Stimulated activated naive CD4-positive, alpha-beta T cell (primary cell): ENCODE data around the gene NBL1.

Experiments
- DNase-seq, 6 experiments: peaks; one replicate each; lab custom pipeline; 2025; lab: John Stamatoyannopoulos, UW

Gene NBL1

DNA sequence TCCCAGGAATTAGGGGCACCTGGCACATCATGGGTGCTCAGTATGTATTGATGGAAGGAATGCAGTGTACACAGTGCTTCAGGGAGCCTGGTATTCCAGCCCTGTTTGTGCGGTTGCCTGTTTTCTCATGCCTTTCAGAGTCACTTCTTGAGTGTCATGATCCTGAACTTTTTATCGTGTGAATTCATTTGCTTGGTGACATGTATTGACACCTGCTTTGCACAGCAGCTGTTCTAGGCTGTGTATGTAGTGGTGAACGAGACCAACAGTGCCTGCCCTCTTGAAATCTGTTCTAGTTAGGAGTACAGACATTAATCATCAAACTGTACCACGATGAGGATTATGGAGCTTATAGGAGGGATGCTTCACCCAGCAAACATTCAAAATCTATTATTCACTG is 26.7 kb downstream of the NBL1 start:
- DNase-seq: no peak

DNA sequence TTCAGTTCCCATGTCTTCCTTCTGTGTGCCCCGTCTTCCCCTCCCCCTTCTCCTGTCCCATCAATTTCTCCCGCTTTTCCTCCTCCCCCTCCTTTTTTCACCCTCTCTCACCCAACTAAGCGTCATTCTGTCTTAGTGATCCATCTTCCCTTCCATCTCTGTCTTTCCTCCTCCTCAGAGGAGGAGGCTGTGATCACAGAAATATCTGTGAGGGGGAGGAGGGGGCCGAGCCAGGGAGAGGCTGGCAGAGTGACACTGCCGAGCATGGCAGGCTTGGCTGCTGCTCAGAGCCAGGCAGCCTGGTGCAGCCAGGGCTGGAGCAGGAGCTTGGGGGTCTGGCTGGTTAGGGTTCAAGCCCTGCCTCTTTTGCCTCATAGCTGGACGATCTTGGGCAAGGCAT is 28.1 kb downstream of the NBL1 start:
- DNase-seq: no peak

DNA sequence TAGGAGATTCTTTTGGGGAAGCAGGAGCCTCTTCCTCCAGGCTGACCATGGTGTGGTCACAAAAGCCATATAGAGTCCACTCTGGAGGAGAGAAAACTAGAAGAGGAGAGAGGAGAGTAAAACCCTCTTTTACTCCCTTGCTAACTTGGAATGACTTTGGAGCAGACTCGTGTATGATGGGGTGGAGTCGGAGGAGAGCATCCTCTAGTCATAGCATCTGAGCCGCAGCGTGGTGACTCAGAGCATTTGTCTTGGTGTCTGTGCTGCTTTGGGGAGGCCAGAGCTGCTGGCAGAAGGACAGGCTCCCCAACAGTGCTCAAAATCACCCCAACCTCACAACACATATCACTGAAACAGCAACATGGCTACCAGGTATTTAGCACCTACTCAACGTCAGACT is 31.7 kb downstream of the NBL1 start:
- DNase-seq: no peak

DNA sequence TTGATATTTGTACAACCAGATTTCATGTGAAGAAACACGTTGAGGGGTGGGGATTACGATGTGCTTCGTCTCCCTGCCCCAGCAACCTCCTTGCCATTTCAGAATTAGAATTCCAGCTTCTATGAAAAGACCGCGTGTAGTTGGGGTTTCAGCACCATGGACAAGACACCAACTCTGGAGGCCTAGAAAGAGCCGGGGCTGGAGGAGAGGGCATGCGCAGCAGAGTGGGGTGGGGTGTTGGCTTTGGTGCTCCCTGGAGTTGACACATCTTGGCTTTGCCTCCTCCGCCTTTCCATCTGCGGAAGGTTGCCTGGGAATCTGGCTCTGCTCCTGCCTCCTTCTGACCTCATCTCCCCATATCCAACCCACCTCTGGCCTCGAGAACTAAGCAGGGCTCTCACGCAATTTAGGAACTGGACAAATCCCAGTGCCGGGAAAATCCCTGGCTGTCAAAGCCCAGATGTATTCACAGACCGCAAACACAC is 32.4 kb downstream of the NBL1 start:
- DNase-seq: peak in 1 of 6 experiments; percentile 11

DNA sequence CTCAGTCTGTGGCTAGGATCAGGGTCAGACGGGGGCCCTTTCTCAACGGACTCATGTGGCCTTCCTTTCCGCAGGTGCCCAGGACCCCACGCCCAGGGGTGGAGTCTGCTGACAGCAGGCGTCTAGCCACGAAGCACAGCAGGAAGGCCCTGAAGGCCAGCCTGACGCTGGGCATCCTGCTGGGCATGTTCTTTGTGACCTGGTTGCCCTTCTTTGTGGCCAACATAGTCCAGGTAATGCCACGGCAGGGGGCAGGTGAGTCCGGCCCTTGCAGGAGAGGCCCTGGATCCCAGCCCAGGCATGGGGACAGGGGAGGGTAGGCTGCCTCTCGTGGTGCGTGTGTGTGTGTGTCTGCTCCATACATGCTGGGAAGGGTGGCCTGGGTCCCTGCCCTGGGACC is 34.4 kb downstream of the NBL1 start:
- no peak for DNase-seq

DNA sequence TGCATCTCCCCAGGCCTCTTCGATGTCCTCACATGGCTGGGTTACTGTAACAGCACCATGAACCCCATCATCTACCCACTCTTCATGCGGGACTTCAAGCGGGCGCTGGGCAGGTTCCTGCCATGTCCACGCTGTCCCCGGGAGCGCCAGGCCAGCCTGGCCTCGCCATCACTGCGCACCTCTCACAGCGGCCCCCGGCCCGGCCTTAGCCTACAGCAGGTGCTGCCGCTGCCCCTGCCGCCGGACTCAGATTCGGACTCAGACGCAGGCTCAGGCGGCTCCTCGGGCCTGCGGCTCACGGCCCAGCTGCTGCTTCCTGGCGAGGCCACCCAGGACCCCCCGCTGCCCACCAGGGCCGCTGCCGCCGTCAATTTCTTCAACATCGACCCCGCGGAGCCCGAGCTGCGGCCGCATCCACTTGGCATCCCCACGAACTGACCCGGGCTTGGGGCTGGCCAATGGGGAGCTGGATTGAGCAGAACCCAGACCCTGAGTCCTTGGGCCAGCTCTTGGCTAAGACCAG is 34.9 kb downstream of the NBL1 start:
- no peak for DNase-seq

DNA sequence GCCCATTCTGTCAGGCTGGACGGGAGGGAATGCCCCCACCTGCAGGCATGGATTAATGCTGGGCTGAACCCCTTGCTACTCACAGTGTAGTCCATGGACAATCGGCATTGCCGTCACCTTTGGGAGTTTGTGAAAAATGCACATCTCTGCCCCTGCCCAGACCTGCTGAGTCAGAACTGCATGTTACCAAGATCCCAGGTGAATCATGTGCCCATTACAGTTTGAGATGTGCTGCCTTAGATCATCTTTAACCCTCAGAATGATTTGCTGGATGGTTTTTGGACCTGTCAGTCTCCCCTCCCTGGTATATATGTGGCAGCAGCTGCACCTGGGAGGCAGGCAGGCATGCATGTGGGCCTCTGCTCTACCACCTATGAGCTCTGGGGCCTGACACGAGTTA is 35.6 kb downstream of the NBL1 start:
- no peak for DNase-seq

DNA sequence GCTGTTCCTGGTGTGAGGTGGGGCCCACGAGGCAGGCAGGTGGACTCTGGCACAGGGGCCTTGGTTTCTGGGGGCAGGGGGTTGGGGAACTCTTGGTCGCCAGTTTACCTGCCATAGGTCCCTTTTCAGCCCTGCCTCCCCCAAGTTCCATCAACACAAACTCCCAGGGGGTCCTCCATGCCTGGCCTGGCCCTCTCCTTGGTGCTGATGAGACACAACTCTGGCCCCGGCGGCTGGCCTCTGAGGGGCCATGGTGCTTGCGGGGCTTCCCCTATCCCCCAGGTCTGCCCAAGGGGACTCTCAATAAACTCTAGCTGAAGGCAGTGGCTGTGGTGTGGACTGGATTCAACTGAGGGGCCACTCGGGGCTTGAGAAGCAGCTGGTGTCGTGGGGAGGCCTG is 36.5 kb downstream of the NBL1 start:
- no peak for DNase-seq

DNA sequence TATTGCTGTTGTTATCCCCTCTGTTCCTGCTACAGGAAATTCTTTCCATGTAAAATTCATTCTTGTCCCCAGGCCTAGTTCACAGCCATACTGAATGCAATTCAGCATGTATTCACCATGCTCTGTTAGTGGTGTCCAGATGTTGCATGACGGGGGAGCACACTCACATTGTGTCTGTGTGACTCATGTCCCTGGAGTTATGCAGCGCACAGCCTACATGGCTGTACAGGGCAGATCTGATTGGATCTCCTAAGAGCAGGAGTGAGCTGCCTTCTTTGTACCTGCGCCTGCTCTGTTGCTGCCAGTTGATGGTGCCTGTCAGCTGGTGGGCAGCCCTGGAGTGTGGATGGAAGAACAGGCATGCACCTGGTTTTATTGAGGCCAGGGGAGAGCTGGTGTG is 38.1 kb downstream of the NBL1 start:
- DNase-seq: no peak

DNA sequence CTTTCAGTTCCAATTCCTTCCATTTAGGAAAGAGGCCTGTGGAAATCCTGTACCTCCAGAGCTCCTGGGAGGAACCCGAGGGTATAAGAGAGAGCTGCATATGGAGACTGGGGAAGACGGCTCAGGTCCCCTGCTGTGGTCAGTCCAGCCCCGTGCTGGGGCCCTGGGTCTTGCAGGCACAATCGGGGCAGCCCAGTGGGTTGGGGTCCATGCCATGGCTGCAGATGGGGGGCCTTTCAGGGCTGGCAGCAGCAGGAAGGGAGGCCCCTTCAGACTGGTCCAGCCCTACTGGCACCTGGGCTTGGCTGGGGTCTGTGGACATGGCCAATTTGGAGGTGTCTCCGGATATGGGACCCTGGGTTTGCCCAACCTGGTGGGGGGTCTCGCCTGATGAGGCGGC is 38.8 kb downstream of the NBL1 start:
- no peak for DNase-seq

DNA sequence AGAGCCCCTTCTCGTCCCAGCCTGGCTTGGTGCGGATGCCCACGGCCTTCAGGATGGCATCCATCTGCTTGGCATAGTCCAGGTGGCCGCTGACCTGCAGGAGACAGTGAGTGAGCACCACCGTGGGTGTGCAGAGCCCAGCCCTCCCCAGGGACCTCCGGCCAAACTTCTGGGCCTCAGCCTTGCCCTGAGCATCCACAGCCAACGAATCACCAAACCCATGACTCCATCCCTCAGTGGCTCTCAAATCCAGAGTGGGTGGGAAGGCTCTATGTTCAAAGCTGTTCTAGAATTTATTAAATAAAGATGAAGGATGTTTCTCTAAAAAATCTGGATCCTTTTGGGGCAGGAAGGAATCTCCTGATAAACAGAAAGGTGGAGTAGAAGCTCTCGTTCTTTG is 39.2 kb downstream of the NBL1 start:
- no peak for DNase-seq

DNA sequence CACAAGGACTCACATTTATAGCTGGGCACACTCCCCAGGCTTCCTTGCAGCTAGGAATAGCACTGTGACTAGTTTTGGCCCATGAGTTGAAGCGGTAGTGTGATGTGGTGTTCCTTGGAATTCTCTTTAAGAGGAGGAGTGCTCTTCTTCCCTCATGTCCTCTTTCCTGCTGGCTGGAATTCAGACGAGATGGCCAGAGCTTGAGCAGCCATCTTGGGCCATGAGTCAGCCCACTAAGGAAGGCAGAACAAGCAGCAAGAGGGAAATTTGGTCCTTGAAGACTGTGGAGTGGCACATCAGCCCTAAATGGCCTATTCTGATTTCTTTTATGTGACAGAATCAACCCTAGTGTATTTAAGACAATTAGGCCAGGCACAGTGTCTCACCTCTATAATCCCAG is 40.6 kb downstream of the NBL1 start:
- no peak for DNase-seq

DNA sequence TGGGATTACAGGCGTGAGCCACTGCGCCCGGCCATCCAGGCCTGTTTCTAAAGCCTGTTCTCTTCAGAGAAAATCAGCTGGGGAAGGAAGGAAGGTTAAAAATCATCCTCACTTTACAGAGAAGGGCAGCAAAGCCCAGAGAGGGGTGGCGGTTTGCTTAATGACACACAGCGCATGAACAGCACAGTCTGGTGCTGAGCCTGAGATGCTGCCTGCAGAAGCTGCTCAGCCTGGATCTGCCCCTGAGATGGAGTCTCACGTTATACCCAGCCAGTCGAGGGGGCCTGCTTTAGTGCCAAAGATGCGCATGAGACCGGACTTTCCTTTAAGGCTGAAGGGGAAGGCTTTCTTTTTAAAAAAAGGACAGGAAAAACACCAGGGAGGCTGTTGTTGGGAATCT is 41.9 kb downstream of the NBL1 start:
- no peak for DNase-seq

DNA sequence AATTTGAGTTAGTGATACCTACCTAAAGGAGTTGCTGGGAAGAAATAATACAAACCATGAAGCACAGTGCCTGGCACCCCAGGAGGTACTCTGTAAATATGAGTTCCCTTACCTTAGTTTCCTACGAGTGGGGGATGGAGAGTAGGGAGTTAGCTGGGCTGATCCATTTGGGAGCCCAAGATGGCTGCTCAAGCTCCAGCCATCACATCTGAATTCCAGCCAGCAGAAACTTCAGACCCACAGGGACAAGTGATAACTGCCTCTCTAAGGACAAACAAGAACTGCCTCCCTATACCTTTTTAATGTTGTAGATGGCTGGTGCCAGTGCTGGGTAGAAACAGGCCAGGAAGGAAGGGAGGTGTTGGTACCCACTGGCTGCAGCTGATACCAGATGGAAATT is 43.3 kb downstream of the NBL1 start:
- no peak for DNase-seq

DNA sequence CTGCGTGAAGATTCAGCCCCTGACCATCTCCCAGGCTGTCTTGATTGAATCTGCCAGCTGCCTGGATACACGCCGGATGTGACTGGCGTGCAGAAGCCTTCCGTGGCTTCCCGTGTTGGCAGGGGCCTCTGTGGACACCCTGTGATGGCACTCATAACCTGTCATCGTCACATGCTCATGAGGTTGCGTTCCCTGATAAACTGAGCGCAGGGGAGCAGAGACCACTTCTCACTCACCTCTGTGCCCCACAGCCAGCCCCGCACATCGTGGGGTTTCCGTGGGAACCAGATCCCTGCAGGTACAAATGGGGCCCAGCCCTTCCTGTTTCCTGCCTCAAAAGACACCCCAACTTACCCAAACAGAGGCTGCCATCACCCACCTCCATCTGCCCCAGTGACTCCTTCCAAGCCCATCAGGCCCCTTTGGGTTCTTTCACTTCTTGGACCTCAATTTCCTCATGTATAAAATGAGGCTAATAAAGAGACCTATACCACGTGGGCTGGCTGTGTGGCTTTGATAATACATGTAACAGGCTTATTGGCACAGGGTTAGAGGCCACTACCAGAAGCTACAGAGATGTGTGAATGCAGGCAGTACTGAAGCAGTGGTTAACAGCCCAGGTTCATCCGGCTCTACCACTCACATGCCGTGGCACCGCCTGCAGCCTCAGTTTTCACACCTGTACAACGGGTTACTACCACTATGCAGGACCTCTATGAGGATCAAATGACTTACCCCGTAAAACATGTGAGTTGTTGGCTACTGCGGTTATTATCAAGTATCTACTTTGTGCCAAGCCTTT is 44.1 kb downstream of the NBL1 start:
- peak in 3 of 6 experiments; percentile 15 to 65 (median 56) for DNase-seq

DNA sequence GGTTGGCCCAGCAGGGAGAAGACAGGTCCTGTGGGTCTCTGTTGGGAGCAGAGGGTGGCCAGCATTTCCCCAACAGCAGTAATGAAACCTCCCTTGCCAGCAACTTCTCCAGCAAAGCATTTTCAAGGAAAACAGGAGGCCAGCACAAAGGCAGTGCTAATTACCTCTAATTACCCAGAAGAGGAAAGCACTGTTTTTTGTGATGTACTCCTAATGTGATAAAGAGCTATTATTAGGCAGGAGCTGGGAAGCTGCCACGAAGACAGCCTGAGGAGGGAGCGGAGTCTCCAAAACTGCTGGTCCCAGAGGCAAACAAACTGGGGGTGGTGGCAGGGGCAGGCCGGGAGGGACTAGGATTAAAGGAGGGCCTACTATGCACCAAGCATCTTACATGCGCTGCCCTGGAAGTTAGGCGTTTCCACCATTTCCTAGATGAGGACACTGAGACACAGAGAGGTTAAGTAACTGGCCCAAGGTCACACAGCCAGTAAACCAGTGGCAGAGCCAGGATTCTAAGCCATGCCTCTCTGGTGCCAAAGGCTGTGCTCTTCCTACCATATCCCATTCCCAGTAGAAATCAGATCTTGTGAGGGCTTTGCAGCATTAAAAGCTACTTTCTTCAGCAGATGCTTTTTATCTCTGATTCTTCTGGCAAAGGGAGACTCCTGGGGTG is 45.1 kb downstream of the NBL1 start:
- DNase-seq: no peak

DNA sequence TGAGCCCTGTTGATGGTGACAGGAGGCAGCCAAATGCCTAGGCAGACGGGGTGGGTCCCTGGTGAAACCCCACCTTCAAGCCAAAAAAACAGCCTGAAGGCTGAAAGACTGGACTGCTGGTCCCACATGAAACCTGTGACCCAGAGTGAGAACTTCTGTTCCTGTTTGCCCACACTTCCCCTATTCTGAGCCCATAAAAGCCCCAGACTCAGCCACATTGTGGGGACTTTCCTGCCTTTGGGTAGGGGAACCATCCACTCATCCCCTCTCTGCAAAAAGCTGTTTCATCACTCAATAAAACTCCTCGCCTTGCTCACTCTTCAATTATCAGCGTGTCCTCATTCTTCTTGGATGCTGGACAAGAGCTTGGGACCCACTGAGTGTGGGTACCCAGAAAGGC is 45.7 kb downstream of the NBL1 start:
- DNase-seq: no peak

DNA sequence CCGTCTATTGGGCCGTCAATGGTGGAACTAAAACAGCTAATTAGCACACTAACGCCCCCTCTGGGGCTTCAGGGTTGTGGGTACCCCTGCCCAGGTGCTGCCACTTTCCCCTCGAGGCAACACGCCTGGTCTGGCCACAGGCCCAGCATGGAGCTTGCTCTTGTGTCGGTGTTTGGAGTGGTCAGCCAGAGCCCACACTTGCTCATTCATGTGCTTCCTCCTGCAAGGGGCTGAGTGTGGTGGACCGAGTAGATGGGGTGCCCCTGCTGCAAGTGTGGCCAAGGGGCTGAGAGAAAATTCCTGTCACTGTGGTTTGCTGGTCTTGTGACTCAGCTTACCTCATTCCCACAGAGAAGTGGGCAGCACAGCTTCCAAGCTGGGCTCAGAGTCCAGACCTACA is 46.2 kb downstream of the NBL1 start:
- DNase-seq: no peak

DNA sequence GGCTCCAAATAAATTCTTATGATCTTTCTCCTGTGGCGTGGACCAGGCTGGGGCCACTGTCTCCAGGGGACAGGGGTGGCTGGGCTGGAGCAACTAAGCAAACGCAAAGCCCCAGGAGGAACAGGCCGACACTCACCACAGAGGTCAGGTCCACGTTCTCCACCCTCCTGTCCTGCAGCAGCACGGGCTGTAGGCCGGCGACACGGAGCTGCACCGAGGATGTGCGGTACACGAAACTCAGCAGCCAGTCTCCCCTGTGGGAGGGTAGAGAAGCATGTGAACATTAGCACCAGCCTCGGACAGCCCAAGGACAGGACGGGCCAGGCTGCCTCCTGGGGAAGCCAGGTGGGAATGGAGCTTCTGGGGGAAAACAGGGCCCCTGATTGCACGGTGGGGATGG is 50.2 kb downstream of the NBL1 start:
- DNase-seq: no peak

DNA sequence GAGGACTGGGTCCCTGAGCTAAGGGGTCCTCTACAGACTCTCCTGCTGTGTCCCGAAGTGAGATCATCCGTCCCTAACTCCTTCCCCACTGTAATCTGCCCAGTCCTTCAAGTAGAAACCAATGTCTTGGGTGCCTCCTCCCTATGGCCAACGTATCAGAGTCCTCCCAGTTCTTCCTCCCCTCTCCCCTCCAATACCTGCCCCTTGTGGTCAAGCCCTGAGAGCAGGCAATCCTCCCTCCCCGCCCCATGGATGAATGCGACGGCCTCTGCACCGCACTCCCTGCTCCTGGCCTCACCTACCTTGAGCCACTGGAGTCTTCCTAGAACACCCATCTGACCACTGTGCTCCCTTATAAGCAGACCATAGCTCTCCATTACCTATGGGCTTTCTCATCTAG is 51.7 kb downstream of the NBL1 start:
- no peak for DNase-seq

DNA sequence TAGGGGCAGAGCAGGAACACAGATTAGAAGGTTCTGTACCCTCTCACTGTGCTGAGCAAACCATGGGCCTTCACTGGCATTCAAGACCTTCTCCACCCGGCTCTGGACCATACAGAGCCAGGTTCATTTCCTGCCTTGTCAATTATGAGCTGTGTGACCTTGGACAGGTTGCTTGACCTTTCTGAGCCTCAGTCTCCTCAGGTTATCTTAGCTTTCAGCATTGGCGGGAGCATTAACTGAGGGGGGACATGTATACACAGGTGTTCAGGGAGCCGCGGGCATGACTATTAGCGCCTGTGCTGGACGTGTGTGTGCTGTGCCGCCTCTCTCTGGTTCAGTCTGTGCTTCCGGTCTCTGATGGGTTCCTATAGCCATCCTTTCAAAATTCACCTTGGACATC is 52.7 kb downstream of the NBL1 start:
- DNase-seq: no peak

DNA sequence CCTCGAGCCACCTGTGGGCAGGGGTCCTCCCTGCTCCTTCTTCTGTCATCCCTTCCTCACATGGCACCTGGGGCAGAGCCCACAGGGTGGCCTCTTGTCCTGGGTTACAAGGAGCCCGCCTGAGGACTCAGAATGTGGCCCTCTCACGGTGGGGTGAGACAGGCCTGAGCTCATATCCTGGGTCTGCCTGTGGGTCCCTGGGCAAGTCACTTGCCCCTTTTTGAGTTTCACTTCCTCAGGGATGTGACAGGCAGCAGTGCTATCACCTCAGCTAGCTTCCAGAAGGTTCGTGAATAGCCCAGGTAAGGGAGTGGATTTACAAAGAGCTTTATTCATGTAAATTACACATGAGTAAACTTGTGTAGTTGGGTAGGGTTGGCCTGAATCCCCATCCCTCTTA is 54.1 kb downstream of the NBL1 start:
- no peak for DNase-seq

DNA sequence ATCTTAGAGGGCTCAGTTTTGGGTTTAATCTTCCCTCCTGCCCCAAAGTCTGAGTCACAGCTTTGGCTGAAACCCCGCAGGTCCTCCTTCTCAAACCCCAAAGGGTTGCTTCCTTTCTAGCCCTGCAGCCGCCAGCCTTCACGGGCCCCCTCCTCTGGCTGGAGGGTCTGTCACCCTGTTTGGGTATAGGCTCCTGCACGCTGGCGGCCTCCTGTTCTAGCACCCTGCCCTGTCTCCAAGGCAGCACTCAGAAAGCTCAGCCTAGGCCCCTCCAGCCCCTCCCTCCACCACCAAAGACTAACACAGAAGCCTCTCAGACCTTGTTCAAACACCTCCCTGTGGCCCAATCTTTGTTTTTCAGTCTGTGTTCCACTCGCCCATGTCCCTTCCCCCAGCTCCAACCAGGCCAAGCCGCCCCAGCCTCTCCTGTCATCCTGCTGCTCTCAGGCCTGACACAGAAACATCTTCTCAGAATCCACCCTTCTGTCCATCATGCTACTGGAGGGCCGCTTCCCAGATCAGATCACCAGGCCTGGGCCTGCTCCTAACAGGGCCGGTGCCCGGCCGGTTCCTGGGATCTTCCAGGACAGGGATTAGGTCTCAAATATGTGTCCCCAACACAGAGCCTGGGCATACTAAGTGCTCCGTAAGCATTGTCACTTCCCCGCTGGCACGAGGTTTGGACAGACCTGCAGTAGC is 56.1 kb downstream of the NBL1 start:
- DNase-seq: no peak
